Activated CD4-positive, alpha-beta T cell treated with anti-CD3 and anti-CD28 coated beads for 24 hours (primary cell): Measurements from ENCODE around the gene SPDEF.

Source experiments
- DNase-seq, 2 donors: peaks; one replicate each; pipeline ENCODE4 v3.0.0-alpha.2; 2020; ENCODE audit warnings: low read depth in 2 of 2

The SPDEF gene

DNA sequence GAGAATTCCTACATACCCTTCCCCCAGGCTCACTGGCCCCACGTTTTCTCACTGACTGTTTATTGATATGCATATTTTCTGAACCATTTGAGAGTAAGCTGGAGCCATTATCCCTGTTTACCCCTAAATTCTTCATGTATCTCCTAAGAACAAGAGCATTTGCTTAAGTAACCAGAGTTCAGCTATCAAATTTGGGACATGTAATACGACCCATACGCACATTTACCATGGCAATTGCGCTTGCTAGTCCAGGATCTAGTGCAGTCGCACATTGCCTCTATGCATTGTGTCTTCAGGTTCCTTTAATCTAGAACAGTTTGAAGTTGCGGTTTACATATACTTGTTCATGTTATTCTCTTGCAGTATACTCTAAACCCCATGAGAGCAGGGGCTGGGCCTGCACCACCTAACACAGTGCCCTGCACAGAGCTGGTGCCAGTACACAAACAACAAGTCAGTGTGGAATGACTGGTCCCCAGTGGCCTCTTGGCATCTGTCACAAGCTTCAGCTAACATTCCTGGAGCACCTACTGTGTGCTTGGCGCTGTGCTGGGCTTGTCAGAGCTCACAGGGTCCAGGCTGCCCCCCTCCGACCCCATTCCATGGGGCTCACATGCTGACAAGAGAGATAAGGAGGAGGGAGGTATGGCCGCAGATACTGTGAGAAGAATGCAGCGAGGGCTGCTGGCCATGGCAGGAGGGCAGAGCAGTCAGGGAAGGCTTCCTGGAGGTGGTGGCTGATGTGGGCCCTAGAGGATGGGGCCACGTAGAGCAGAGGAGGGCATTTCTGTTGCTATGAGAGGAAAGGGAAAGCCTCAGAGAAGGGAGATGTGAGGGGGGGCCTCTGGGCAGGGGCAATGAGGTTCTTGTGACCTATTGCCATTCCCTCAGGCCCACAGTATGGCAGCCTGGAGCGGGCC lies 28.1 kb downstream of the SPDEF start:
- no peak for DNase-seq

DNA sequence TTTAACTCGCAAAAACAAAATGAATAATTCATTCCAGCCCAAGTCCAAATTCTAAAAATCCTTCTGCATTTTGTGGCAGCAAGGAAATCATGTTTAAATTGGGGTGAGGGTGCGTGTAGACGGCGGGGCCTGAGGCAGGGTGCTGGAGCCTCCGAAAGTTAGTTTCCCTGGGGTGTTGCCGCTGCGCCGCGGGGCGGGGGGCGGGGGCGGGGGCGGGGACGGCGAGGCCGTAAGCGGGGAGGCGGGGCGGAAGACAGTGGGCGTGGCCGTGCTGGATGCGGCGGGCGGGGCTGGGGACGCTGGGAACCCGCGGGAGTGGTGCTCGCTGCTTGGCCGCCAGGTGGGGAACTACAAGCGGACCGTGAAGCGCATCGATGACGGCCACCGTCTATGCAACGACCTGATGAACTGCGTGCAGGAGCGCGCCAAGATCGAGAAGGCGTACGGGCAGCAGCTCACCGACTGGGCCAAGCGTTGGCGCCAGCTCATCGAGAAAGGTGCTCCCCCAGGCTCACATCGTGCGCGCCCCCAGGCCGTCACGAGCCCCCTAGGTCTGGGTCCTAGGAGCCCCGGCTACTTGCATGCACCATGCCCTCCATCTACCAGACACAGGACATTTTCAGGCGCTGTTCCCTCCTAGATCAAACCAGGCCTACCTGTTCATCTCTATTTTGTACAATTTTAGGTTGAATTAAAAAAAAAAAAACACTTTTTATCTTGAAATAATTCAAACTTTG lies 29.0 kb downstream of the SPDEF start:
- DNase-seq, result peak; percentile 95

DNA sequence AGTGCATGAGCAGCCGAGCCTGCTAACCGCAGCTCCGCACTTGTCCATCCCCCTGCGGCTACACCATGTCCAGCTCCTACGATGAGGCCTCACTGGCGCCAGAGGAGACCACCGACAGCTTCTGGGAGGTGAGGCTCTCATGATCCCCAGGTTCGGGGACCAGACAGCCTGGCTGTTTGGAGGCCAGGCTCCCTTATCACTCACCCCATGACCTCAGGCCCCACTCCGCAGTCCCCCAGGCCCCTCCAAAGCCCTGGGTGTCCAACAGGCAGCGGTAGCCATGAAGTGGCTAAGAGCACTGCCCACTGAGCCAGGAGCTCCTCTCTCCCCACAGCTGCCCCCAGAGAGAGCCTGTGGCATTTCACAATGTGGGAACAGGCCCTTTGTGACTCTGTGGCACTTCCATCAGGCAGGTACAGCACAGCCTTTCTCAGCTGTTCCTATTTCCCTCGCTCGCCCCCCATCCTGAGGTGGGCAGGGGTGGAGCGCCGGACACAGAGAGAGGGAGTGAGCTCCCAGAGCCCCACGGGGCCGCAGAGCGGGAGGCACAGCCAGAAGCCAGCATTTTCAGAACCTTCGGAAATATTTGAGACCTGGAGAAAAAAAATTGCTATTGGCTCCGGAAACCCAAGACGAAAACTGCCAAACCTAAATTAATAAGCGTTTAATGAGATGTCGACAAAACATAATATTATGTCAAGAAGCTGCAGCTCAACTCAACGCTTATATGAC lies 29.7 kb downstream of the SPDEF start:
- DNase-seq, result no peak

DNA sequence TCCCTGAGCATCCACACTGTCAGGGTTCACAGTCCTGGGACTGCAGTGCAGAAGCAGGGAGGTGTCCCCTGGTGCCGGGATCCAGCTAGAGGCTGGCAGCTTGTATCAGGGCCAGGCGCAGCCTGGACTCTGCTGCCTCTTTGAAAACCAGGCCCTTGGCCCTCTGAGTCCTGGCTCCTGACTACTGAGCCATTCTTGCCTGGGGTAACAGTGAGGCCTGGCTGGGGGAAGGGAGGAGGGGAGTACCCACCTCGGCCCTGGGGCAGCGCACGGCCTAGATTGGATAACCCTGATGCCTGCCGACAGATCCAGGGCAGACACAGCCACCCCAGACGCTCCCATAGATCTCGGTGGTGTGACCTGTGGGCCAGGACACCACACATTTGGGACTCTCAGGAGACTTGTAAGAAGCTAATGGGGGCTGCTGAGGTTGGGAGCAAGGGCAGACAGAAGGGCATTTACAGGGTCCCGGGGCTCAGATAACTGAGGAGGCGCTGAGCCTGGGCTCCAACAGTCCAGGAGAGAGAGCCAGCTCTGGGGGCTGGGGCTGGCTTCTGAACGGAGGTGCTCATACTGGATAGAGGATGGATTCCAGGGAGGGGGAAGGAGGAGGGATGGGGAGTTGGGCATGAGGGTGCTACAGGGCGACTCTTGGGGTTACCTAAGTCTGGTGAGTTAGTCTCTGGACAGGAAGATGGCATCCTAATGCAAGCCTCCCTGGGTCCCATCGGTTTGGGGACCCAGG lies 30.5 kb downstream of the SPDEF start:
- no peak for DNase-seq

DNA sequence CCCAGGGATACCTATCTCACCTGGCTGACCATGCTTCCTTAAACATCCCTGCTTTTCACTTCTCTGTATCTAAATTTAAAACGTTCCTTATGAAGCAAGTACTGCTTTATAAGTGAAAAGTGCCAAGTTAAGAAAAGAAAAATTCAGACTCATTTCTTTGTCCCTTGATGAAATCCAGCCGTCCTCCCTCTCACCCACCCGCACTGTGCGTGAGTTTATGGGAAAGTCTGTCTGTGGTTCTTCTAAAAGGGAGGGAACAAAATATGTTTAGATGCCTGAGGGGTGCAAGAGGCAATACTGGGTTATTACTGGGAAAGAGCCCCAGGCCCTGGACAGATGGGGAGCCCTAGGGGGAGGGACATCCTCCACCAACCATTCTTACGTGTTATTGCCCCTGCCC lies 31.2 kb downstream of the SPDEF start:
- DNase-seq, result no peak

DNA sequence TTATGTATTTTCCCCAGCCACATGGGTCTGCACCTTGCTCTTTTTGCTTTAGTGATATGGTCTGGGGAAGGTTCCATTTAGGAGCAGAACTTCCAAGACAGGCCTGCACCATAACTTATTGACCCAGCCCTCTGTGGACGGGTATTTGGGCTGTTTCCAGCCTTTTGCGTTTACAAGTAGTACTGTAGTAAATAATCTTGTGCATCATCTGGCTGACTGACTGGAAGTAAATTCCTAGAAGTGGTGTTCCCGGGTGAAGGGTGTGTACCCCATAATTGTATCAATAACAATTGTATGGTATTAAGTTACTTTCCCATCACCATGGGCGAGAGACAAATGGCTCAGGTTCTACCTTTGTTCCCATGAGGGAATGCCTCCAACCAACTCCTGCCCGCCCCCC lies 31.6 kb downstream of the SPDEF start:
- DNase-seq, result no peak

DNA sequence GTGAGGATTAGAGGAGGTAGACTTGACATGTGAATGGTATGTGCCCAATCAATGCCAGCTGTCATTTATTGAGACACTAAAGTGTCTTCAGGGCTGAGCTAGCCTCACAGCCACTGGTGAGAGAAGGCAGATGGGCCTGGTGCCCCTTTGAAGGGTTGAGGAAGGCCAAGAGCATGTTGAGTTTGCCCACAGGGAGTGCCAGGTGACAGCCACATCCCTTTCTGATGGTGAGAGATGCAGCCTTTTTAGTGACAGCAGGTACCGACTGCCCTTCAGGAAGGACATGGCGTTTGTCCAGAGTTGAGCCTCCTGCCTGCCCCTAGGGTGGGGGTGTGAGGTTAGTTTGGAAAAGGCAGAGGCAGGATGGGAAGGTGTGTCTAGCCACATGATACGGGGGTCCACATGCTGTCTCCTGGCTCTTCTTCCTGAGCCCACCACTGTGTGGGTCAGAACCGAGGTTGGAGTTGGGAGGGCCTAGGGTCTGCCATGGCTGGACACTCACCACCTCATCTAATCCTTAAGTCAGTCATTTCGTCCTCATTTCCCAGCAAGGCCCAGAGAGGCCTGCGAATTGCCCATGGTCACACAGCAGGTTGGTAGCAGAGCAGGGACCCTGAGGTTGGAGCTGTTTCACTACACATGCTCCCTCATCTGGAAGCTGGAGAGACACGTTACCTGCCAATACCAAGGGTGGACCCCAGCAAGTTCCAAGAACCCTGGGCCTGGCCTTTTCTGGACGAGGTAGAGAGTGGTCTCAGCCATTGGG lies 32.5 kb downstream of the SPDEF start:
- DNase-seq, result no peak

DNA sequence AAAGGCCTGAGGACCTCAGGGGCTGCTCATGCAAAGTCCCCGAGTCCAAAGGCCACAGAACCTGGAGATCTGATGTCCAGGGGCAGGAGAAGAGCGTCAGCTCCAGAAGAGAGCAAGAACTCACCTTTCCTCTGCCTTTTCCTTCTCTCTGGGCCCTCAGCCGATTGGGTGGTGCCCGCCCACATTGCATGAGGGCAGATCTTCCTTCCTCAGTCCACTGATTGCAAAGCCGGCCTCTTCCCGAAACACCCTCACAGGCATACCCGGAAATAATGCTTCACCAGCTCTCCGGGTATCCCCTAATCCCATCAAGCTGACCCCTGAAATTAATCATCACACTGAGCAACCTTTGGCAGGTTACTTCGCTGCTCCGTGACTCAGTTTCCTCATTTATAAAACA lies 33.4 kb downstream of the SPDEF start:
- DNase-seq, result no peak

DNA sequence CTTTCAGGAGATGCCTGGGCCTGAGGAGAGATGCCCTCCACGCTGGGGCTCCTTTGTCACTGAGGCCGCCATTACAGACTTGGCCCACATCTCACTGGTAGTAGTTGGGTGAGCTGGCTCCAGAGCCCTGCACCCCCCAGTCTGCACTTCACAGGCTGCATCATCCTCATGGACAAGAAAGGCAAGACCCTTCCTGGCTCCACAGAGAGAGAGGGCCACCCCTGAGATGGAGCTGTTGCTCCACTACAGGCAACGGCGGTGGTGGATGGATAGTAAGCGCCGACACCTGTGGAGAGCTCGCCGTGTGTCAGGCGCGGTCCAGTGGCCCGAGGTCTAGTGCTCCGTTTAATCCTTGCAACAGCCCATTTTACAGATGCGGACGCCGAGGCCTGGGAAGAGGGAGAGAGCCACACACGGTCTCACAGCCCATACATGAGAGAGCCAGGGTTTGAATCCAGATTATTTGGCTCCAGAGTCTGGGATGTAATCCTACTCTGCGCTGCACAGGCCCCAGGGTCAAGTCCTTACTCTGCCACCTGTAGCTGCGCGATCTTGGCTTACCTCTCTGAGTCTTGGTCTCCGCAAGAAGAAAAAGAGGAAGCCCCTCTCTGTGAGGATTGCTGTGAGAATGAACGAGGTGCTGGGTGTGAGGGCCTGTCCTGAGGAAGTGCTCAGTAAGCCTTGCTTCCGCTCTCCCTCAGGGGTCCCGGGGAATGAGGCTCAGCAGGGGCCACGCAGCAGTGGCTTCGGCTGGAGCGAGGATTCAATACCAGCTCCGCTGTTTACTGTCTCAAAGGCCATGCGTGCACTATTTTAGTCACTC lies 34.5 kb downstream of the SPDEF start:
- no peak for DNase-seq

DNA sequence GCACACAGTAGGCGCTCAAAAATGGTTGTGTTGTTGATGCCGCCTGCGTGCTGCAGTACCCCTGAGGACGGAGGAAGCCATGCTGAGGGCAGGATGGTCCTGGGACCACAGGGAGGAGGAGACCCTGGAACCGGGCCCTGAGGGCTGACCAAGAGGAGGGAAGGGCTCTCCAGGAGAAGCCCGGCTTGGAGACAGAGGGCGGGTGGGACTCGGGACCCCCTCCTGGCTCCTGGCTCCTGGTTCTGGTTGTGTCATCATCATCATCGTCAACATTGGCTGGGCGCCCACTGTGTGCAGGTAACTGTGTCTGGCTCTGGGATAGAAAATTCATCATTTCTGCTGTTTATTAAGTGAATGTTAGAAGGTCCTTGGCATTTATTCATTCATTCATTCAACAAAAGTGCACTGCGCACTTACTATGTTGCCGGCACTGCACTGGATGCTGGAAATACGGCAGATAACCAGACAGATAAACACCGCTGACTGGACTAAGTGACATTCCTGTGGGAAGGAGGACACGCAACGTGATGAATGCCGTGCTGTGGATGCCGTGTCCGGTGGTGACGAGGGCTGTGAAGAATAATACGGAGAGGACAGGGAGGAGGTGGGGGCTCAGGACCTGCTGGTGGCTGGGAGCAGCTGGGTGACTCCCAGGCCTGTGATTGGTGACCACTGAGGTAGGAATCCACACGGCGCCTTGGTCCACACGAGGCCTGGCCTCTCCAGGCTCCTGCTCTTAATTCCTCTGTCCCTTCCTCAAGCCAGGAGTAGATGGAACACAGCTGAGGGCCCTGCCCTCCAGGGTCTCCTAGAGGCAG lies 35.3 kb downstream of the SPDEF start:
- no peak for DNase-seq

DNA sequence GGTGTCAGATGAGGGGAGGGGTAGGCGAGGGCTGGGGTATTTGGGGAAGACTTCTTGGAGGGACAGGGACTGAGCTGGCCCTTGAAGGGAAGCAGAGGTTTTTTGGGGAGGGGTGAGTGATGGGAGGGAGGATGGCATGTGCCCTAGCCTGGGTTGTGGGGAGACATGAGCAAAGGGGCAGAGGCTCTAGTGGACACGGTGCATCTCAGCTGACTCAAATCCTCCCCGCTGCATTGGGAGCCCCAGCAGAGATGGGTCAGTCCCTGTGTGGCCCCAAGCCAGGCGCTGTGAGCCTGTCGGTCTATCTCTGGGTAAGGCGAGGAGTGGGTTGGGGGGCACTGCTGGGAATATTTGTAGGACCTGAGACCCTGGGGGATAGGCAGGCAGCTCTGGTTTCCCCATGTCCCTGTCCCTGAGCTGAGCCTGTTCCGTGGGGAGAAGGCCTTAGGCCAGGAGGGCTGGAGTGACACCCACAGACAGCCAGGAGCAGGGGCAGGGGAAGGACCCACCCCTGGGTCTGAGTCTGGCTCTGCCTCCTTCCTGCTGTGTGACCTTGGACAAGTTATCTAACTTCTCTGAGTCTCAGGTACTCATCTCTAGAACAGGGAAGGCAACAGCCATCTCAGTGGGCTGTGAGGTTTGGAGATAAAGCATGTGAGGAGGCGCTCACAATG lies 36.0 kb downstream of the SPDEF start:
- no peak for DNase-seq

DNA sequence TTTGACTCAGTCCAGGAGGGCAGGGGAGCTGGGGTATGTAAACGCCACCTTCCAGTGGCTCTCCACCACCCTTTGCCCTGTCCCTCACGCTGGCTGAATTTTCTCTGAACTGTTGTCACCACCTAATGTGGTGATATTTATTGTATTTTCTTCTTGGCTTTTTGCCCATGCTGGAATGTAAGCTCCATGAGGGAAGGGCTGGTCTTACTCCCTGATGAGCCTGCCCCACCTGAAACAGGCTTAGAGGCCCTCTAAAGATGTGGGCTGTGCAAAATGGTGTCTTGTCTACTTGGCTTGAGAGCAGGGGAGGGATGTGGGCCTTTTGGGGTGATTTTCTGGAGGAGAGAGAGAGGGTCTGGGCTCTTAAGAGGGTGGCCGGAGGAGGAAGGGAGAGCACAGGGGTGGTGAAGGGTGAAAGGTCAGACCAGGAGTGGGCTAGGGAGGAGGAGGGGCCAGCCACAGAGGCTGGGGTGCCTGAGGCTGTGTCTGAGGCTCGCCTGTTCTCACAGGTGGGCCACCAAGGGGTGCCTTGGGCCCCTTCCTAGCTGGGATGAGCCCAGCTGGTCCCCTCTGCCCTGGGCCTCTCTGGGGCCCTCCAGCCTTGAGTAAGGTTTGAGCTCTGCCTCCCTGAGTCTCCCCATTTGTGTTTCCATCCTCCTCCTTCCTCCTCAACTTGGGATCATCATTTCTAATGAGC lies 37.3 kb downstream of the SPDEF start:
- DNase-seq, result no peak

DNA sequence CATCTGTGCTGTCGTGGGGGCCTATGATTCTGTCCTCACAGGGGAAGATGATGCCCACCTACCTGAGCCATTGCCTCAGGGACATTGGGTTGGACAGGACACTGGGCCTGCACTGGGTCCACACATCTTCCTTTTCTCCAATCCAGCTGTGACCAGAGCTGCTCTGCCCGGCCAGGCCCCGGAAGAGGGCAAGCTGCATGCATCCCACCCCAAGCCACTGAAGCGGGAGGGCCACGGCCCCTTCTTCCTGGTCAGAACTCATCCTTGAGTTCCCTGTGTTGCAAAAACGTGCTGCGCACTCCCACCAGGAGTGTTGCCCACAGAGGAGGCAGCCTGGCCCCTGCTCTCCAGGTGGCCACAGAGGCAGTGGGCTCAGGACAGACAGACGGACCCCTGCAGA lies 38.2 kb downstream of the SPDEF start:
- no peak for DNase-seq

DNA sequence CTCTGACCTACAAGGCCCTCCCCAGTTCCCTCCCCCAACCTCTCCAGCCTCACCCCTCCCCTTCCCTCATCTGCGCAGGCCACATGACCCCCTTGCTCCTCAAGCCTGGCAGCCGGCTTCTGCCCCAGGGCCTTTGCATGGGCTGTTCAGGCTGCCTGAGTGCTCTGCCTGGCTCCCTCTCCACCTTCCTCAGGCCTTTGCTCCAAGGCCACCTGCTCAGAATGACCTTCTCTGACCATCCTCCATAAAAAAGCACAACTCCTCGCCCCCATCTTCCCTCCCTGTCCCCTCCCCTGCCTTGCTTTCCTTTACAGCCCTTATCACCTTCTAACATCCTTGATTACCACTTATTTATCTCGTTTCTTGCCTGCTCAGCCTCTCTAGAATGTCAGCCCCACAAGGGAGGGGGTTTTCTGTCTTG lies 38.7 kb downstream of the SPDEF start:
- DNase-seq, result no peak

DNA sequence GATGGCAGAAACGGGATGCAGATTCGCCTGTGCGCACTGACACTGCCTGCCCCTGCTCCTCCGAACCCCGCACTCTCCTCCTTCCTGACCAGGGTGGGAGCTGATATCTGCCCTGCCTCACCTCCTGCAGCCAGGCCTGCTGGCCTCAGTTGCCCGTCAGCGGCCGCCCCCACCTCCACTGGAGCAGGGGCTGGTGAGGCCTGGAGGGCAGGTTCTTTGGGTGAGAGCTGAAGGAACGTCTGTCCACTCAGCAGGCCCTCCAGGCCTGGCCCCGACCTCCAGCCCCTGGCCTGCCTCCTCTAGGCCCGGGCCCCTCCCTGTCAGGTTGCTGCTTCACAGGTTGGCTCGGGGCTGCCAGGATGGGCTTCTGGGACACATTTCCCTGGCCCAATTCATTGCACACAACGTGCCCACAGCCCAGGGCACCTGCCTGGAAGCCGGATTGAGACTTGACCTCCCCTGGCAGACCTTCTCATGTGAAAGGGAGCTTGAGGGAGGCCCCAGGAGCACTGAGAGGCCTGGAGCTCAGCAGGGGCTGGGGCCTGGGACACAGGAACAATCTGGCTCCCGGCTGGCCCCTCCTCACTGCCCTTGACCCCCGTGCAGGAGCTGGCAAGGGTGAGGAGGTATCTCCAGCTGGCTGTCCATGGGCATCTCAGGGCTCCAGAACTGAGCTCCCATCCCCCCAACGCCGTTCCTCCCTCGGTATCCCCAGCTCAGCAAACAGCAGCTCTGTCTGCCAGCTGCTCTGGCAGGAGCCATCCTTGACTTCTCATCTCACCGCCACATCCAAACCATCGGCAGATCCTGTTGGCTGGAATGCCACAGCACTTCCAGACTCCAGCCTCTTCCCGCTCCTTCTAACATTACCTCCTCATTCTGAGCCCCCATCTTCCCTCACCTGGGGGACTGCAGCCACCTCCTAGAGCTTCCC lies 39.5 kb downstream of the SPDEF start:
- DNase-seq, result no peak

DNA sequence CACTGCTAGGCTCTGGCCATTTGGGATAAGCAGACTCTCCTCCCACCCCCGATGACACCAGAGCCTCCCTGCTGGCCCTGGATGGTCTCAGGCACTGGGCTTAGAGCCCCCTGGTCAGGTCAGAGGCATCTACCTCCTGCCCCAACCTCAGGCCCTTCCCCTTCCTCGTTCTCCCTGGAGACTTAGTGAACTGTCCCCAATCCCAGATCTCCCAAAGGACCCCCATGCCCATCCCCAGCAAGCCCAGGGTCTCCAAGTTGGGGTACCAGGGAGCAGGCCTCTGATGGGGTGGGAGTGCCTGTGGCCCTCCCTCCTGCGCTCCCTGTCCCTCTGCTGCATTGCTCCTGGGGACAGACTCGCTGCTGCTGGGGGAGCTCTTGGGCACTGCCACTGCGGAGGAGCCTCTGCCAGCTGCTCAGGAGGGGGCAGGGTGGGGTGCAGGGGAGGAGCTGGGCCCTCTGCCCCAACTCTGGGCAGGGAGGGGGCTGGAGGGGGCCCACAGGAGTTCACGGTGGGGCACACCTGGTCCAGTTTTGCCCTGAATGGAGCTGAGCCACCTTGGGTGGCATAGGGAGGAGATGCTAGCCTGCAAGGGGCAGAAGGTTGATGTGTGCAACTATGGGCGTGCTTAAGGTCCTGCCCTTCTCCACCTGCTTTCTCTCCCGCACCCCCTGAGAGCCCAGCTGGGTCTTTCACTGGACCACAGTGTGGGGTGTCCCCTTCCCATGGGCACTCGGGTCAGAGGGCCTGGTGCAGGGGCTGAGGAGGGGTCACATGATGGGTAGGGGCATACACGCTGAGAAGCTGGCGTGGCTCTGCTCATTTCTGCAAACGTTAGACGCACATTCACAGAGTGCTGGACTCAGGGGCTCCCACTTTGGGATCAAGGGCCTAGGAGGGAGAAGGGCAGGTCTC lies 40.4 kb downstream of the SPDEF start:
- DNase-seq, result no peak
